HG03039 (cell line): ENCODE measurements around the gene PLCD1.
"Not testable (repeated sequence)": the region's sequence is repeated elsewhere in the genome, so short reads cannot be mapped to it uniquely, and the experiment has no call there.

Source experiments
- ATAC-seq: cut with Tn5 transposase; IDR thresholded peaks from one replicate; pipeline ENCODE4 v1.9.1; 2021; ENCODE audit warnings: mild to moderate bottlenecking, moderate library complexity; ENCODE audit not compliant: unreplicated experiment

The PLCD1 gene

DNA sequence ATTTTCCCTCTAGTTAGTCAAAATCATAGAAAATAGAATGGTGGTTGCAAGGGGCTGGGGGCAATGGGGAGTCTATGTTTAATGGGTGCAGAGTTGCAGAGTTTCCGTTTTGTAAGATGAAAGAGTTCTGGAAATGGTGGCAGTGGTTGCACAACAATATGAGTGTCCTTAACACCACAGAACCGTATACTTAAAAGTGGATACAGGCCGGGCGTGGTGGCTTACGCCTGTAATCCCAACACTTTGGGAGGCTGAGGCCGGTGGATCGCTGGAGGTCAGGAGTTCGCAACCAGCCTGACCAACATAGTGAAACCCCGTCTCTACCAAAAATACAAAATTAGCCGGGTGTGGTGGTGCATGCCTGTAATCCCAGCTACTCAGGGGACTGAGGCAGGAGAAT lies 41.1 kb downstream of the PLCD1 start:
- ATAC-seq: not testable (repeated sequence)

DNA sequence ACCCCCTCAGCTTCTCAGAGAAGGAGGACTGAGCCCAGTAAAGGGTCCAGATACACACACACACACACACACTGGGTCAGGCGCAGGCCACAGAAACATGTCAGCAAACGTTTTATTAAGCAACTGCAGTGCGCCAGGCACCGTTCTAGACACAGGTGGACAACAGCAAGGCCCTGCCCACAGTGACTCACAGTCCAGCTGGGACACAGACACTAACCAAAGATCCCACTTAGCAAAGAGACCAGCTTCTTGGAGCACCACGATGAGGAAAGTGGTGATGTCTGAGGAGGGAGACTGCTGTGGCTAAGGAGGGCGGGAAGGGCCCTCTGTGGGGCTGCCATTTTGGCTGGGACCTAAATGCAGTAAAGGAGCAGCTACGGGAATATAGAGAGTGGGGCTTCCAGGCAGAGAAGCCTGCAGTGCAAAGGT lies 41.7 kb downstream of the PLCD1 start:
- ATAC-seq: no peak

DNA sequence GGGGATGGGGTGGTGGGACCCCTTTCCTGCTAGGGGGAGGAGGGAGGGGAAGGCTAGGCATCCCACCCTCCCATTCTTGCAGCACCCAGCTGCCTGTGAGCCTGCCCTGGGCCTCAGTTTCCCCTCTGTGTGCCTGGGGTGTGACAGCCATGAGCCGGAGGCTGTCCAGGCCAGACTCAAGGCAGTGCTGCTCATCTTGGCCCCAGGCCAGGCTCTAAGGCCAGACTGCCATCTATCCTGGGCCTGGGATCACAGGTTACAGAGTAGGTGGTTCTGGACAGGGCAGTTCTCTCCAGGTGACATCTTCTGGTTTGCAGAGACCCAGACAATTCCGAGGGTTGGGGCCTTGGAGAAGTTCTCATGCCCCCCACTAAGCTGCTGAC lies 42.1 kb downstream of the PLCD1 start:
- ATAC-seq: no peak

DNA sequence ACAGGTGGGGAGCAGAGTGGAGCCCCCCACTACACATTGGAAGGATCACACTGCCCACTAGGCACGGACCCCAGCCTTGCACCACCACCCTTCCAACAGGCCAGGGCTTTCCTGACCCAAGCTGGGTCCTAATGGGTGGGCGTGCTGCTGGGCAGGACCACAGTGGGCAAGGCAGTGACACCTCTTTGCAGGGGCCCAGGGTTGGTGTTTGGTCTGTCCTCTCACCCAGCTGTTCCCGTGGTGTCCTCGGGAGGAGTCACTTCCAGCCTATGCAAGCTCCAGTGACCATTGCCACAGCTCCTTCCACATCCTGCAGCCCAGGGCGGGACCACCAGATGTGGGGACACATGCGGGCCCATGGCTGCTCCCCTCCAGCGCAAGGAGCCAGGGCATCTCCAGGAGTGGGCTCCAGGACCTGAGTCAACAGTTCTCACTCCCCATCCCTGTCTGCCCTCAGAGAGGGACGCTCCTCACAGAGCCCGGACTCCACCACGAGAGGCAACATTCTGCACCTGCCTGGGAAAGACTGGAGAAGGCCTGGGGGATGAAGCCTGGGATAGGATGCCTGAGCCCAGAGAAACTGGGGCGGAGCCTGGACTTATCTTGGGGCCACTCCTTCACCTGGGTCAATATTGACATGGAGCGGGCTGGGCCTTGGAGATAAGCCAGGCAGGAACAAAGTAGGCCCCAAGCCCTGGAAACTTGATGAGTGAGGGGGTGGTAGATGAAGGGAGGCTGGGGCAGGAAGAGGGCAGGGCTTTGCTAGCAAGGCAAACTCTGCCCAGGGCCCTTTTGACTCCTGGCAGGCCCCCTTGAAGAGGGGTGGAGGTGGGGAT lies 42.7 kb downstream of the PLCD1 start:
- ATAC-seq: no peak

DNA sequence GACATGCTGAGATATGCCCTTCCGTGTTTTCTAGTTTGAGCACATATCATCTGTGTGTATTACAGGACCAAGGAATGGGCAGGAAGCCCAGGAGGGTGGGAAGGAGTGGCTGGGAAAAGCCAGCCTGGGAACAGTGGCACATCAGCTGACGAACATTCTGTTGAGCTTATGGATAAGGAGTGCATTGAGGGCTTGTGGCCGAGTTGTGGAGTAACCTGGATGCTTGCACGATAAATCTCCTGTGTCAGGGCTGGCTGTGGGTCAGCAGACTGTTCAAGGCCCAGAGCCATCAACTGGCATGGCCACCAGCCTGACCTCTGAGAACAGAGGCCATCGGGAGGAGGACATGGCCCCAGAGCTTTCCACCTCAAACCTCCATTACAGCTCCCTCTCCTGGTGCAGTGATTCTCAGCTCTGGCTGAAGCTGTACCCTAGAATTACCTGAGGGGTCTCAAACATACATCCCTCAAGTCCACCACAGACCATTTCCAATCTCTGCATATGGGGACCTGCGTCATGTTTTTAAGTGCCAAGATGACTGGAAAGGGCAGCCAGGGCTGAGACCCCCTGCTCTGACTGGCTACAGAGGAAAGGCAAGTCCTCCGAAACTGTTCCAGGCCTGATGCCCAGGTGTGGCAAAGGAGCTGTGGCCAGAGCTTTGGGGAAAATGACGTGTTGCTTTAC lies 43.7 kb downstream of the PLCD1 start:
- ATAC-seq: no peak

DNA sequence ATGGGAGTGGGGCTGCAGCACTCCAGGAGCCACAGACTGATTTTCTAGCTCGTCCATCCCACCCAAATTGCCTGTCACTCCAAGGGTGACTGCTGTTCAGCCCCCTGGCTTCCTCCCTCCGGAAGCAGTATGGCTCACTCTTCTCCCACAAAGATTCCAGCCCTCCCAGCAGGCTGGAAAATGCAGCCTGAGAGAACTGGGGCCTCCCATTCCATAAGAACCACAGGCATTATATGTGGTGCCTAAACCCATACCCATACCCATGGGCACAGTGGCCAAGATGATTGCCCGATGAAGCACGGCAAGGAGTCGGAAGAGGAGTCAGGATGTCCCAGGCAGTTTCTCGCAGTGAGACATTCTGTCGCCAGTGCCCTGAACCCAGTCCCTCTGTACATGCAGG lies 44.8 kb downstream of the PLCD1 start:
- ATAC-seq: no peak

DNA sequence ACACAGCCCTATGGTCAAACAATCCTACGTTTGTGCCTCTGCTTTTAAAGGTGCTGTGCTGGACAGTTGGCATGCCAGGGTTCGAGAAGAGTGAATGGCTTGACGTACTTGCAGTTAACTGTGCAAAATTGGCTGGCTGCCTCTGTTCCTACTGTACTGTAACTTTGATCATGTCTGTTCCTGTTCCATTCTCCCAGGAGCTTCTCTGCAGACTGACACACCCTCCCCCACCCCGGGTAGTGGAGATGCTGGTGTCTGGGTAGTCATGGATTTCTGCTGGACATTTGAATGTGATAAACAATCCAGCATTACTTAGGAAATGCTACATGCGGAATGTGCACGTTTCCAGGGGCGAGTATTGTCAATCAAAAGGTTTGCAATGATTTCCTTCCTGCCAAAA lies 45.4 kb downstream of the PLCD1 start:
- ATAC-seq: no peak

DNA sequence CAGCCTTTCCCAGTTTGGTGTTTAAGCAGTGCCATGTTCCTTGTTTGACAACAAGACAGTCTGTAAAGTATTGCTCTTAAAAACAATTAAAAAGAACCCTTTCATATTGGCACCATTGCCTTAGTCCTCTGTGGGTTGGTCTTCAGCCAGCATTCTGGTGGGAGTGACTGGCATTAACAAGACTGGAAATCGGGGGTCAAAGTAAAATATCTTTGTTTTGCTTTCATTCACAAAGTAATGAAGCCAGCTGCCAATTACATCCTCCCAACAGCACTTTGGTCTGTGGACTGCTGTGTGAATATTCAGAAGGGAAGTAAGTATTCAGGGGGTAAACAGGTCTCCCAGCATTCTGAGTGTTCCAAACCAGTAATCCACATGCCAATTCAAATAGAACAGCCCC lies 47.1 kb downstream of the PLCD1 start:
- ATAC-seq: no peak

DNA sequence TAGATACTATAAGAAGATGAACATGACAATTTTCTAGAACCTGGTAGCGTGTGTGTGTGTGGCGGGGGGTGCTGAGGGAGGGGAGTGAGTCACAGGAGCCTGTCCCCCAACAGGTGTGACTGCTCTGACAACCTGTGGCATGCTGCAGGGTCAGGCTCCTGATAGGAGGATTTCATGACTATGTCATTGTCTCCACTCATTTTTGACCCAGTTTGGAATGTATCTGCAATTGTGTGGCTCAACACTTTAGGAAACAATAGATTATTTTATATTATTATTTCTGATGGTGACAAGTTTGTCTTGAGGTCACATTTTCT lies 48.1 kb downstream of the PLCD1 start:
- no peak for ATAC-seq

DNA sequence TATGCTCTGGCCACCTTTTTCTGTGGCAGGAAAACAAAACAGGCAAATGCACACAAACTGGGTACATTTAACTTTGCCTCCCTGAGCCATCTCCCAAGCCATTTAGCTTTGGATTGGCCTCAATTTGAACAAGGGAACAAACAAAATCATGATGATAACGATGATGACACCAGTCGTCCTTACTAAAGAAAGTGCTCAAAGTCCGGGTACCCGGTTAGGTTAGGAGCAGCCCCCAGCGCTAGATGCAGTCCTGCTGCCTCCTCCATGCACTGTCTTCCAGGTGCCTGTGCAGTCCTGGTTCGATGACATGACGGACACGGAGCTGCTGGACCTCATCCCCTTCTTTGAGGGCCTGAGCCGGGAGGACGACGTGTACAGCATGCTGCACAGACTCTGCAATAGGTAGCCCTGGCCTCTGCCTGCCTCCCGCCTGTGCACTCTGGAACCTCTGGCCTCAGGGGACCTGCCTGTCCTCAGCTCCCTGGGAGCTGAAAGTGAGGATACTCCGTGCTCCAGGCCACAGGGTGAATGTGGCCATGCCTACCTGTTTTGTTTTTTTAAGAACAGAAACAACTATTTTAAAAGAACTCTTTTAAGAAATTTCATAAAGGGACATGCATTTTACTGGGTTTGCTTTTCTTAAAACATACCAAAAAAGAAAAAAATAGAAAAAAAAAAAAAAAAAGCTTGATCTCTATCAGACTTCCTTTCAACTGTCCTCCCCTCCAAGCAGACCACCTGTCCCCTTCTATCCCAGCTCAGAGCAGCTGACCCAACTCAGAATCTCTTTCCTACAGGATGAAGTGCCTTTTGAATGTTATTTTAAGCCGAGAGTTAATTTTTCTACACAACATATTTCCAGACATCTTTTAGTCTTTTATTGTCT lies 48.7 kb downstream of the PLCD1 start:
- ATAC-seq: no peak

DNA sequence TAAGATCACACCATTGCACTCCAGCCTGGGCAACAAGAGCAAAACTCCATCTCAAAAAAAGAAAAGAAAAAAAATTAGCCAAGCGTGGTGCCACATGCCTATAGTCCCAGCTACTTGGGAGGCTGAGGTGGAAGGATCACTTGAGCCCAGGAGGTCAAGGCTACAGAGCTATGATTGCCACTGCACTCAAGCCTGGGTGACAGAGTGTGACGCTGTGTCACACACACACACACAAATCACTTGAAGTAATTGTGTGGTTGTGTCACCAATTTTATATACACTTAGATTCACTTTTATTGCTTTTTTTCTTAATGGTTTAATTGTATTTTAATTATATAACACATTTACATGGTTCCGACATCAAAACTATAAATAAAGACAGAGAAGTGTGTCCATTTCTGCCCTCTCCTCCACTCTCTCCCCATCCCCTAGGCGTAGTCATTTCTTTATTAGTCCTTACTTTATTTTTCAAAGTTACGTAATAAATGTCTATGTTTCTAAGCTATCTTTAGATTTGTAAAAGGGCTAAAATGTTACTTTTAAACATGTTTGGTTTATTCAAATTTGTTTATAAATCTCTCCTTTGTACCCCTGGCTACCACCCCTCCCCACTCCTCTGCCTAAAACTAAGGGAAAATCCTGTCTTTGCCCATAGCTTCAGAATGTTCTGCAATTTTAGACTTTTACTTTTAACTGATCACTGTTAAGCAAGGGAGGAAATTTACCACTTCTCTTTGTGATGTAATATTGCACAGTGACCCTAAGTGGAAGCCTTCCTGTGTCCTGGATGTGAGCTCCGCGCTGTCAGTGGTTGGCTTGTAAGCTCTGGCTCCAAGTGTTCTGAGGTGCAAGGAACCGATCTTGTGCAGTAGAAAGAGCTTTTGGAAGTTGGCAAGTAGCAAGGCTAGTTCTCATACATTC lies 49.6 kb downstream of the PLCD1 start:
- ATAC-seq: no peak

DNA sequence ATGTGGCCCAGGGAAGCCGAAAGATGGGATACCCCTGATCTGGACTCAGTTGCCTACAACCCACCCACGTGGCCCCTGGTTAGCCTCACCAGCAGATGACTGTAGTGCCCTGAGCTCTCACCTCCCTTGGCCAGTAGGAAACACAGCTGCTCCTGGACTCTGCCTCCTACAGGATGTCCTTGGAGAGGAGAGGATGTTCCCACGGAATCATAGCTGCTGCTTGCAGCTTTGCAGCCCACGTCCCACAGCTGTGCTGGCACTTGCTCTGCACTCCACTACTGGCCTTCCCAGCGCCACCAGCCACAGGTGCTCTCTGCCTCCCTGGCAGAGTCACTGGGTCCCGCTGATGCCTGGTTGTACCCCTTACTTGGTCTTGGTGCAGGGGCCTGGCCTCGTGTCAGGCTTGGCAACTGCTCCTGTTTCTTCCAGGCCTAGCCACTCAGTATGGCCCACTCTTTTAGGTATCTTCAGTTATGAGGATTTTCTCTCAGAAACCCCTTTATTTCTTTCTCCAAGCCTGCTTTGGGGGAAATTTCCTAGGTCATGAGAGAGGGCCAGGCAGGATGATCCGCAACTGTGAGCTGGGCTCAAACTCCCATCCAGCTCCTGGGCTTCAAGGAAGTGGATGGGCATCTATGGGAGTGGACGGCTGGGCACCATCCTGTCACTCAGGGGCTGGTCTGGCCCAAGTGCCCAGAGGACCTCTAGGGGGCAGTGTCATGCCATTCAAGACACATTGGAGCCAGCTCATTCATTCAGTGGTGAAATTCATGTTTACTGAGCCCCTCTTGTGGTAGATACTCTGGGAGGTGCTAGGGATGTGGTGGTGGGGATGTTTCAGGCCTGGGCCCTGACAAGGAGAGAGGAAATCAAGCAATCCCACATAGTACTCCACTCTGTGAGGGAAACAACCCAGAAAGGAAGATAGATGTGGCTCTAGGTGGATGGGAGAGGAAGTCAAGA lies 55.0 kb downstream of the PLCD1 start:
- ATAC-seq: no peak

DNA sequence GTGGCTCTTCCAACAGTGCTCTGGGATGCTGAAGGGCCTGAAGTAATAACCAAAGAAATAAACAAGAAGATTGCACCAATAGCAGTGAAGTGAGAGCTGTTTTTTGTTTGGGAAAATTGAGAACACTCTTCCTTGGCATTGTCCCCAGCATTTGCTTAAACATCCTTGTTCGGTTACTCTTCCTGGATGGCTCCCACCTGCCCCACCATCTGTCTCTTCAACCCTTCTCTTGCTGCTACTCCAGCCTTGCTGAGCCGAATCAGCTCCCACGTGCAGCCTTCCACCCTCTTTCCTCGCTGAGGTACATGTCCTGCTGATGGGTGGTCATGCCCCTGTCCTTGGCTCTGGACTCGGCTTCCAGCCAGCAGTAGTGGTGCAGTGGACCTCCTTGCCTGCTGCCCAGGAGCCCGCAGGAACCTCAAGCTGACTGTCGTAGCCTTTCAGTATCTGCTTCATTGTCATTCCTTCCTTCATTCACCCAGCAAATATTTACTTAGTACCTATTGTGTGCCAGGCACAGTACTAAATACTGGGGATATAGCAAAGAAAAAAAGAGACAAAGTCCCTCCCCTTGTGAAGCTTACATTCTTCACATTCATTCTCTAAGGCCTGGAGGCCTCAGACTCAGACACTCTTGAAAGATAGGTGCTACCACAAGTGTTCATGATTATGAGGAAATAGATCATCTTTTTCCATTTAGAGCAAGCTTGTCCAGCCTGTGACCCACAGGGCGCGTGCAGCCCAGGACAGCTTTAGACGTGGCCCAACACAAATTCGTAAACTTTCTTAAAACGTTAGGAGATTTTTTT lies 56.0 kb downstream of the PLCD1 start:
- no peak for ATAC-seq

DNA sequence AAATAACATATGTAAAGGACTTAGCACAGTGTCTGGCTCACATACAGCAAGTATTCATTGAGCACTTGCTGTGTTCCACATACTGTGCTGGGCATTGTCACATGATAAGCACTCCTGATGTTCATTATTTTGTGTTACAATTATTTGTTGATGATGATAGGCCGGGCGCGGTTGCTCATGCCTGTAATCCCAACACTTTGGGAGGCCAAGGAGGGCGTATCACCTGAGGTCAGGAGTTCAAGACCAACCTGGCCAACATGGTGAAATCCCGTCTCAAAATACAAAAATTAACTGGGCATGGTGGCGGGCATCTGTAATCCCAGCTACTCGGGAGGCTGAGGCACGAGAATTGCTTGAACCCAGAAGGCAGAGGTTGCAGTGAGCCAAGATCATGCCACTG lies 57.4 kb downstream of the PLCD1 start:
- ATAC-seq: not testable (repeated sequence)

DNA sequence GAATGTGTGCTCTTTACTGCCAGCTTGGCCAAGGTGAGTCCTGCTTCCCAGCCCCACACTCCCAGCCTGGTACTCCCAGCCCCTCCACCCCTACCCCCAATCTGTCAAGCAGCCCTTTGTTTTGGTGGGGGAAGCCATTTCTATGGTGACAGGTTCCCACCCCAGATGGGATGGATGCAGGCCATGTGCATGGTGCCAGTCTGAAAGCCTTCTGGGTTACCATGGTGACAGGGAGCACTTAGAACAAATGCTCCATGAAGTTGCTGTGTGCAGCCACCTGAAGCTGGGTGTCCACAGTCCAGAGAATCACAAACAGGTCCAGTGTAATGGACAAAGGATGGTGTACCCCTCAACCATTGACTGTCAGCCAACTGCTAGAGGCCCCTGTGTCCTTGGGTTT lies 58.0 kb downstream of the PLCD1 start:
- no peak for ATAC-seq

DNA sequence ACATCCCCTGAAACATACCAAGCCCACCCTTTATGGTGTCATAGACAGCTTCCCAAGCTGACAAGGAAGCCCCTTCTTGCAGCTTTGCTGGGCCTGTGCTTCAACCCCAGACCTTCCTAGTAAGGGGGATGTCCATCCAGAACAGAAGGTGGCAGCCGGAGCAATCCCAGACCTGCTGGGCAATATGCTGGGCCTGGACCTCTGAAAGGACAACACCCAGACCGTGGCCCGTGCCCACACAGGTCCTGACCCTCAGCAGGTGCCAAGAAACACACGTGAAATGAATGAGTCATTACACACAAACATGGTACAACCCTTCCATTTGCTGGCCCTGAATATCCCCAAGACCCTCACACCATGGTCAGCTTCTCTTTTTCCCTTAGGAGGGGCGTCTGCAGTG lies 58.6 kb downstream of the PLCD1 start:
- no peak for ATAC-seq

DNA sequence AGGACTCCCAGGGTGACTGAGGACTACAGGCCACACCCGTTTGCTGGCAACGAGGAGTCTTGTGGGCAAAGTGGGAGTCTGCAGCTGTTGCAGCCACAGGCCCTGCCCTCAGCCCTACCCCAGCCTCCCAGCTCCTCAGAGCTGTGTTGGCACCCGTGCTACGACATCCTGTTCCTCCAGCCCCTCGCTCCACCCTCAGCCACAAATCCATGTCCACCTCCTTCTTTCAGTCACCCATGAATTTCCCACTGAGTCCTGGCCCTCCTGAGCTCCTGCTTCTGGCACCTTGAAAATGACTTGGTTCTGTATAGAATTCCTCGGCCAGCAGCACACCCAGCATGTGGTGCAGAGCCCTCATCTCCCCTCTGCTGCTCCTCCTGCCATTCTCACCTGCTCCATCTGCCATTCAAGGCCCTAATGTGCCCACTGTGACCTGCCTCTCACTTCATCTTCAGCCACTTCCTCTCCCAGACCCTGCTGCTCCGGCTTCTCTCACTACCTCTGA lies 59.8 kb downstream of the PLCD1 start:
- no peak for ATAC-seq

DNA sequence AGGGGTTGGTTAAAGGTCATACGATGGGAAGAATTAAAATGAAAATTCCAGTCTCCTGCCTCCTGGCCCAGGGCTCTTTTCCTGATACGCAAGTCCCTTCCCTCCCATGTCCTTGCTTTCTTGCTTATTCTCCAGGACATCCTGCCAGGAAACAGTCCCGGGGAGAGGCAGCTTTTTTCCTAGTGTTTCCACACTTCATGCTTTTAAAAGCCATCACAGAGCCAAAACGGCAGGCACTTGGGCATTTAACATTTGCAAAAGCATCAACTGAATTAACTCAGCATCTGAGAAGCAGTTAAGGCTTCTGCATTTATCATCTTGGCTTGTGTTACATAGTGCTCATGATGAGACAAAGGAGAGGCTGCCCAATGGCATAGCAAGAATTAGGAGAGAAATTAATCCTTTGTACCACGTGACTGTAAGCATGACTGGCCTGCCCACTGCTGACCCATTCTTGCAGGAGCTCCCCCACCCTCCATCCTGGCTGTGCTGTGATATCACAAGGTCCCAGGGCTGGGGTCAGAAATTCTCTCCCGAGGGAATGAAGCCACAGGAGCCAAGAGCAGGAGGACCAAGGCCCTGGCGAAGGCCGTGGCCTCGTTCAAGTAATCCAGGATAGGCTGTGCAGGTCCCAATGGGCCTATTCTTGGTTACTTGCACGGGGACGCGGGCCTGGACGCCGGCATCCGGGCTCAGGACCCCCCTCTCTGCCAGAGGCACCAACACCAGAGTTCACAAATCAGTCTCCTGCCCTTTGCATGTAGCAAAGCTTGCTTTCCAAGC lies 60.4 kb downstream of the PLCD1 start:
- ATAC-seq: no peak
